Measurements from ENCODE around the gene LCA5.

DNA sequence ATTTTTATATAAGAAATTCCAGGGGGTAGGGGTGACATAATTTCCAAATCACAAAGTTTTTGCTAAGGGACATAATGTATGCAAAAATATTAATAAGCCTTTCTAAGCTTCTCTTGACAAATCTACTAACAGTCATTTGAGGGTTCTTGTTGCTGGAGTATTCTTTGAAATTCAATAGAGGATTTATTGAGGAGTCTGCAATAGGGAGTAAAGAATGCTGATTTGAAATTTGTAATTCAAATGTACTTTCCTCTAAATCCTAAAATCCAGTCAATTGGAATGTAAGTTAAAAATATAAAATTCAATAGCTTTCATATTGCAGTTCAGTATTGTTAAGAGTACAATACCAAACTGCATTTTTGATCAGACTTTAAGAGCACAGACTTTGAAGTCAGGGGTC is 17.1 kb upstream of the LCA5 start:
- TF ChIP-seq POLR2A (IDR thresholded peaks at IDR 0.05; ENCODE audit: low read length) (no peak), GATA1 (IDR thresholded peaks at IDR 0.05; ENCODE audit: low read depth, low read length) (no peak)
